Stomach (tissue), 9 donors: Measurements from ENCODE around the gene PDE3B. TPM values are rescaled to one million over a fixed set of nuclear protein-coding genes. Genes with fewer than 3 reads are reported as not detected.
"Not testable (repeated sequence)": the region's sequence is repeated elsewhere in the genome, so short reads cannot be mapped to it uniquely, and the experiment has no call there.

Experiments used
- DNase-seq, 2 donors: peaks; one replicate each; pipeline versions ENCODE4 v3.0.0 to v3.0.0-alpha.2; 2013 to 2019
- H3K27ac ChIP-seq, 5 donors: fragments of 200-600 bp in 4 of 5; sonication (generic) in 4 of 5; one replicate each; pipeline ENCODE4 v1.5.1; 2013 to 2019; ENCODE audit warnings: mild to moderate bottlenecking in 1 of 5, moderate library complexity in 1 of 5
- H3K27me3 ChIP-seq, 3 donors: fragments of 200-600 bp; sonication (generic); one replicate each; pipeline ENCODE4 v1.5.1; 2017 to 2019; ENCODE audit warnings: mixed run types in 1 of 3
- H3K36me3 ChIP-seq, 4 donors: fragments of 200-600 bp; sonication (generic); 1 replicate in 3 of 4; 2 replicates in 1 of 4; pipeline ENCODE4 v1.5.1; 2016 to 2019
- H3K4me1 ChIP-seq, 4 donors: fragments of 200-600 bp; sonication (generic); one replicate each; pipeline ENCODE4 v1.5.1; 2016 to 2019
- H3K4me3 ChIP-seq, 4 donors: fragments of 200-600 bp; sonication (generic) in 3 of 4; one replicate each; pipeline ENCODE4 v1.5.1; 2016 to 2019; ENCODE audit warnings: mild to moderate bottlenecking in 1 of 4
- H3K9me3 ChIP-seq, 4 donors: fragments of 200-600 bp; sonication (generic); one replicate each; pipeline ENCODE4 v1.5.1; 2016 to 2019
- EP300 ChIP-seq: sonication (generic); formaldehyde crosslinking; IDR thresholded peaks from one replicate; pipeline ENCODE4 v1.6.1; 2017; ENCODE audit warnings: antibody characterized with exemption
- POLR2A ChIP-seq, 4 donors: fragments of 450-650 bp; IDR thresholded peaks; one replicate each; pipeline ENCODE4 v1.6.1; 2016; ENCODE audit warnings: antibody characterized with exemption in 4 of 4, control low read depth in 2 of 4, mild to moderate bottlenecking in 1 of 4, moderate library complexity in 1 of 4
- POLR2AphosphoS5 ChIP-seq, 3 donors: sonication (generic); formaldehyde crosslinking; IDR thresholded peaks; one replicate each; pipeline ENCODE4 v1.6.1; 2016; ENCODE audit warnings: antibody characterized with exemption in 3 of 3
- WGBS, 5 donors: extraction: QIAGEN DNeasy Blood & Tissue Kit in 3 of 5; methylation state at CpG; one replicate each; pipeline versions ENCODE4 v1.1.5 to v1.1.7; 2013 to 2018; 5-methylcytosine and 5-hydroxymethylcytosine counted together
- intact Hi-C: fragments of 100-400 bp; cut with DNase I; formaldehyde crosslinking; loops from one replicate; pipeline ENCODE4 v1.15.1; 2023; ENCODE audit warnings: low total_unique reads
- polyA plus RNA-seq, 3 donors: library from polyadenylated mRNA; stranded (reverse); fragments of 200-250 nt; gene quantifications; one replicate each; pipeline ENCODE4 v1.2.3, GENCODE V29; 2013
- total RNA-seq, 5 donors: library from RNA; depleted of rRNA; stranded (reverse); fragments of >200 nt; gene quantifications; one replicate each; pipeline versions ENCODE4 v1.1.0 to v1.2.3, GENCODE V29; 2014 to 2016
- TF ChIP-seq, protein P1 (sequence below), 7 experiments: fragments of 450-650 bp in 4 of 7; fragments of 200-600 bp in 3 of 7; sonication (generic) in 3 of 7; IDR thresholded peaks; one replicate each; pipeline ENCODE4 v1.5.1; 2016 to 2019; ENCODE audit warnings: antibody characterized with exemption in 7 of 7, control low read depth in 2 of 7, mild to moderate bottlenecking in 1 of 7
- donor health status: healthy with polysubstance abuse.
- donor health status: Bipolar disorder and iron deficiency.
- donor health status: healthy.

Gene PDE3B
- total and polyA plus RNA-seq, 8 donors, result 1.2 to 49.2 (median 14.2) TPM

DNA sequence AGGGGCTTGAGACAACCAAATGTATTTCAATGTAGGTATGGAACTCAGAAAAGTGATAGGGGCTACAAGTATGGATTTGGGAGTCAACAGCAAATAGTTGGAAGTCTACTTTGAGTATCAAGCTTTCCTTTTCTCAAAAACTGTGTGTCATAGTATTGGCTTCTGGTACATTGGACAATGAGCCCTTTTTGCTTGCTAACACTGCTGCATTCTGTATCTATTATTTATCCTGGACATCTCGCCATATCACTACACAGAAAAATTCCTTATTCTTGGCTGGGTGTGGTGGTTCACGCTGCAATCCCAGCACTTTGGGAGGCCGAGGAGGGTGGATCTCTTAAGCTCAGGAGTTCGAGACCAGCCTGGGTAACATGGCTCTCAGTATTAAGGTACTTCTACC is 230.0 kb downstream of the PDE3B start:
- 90 to 96% (median 92%) methylated on average over 4 of the region's 4 CpGs for WGBS, 5 donors

DNA sequence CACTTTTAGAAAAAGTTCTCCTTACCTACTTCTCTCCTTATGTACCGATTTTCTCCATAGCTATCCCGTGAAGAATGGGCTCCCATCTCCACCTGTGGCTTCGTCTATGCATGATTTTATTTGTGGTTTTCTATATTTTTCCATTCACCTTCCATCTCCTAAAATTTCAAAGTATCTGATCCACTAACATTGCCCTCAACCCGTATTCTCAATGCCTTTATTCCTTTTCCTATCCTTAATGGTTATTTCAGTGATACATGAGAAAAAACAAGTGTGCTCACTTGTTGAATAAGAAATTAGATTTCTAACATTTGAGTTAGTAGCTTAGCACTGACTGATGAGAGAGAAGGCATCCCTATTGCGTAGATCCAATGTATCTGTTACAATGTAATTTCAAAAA is 231.6 kb downstream of the PDE3B start:
- no peak for DNase-seq
- Histone ChIP-seq H3K27me3 (no peaks in the 10 kb centered on the region), H3K4me3 (no peak overlapping the region), H3K36me3 (peaks cover 0 to 49% (median 42%) of the 10 kb centered on the region in 4 donors), H3K27ac (no peak overlapping the region), H3K4me1 (no peaks in the 10 kb centered on the region), H3K9me3 (no peaks in the 10 kb centered on the region)
- WGBS, 5 donors, result 92 to 99% (median 97%) methylated on average over 5 of the region's 5 CpGs
- intact Hi-C loops, result no loop called here
- no peak for TF ChIP-seq POLR2A (IDR thresholded peaks at IDR 0.05)
- TF ChIP-seq POLR2AphosphoS5 (IDR thresholded peaks at IDR 0.05), result no peak
- TF ChIP-seq, protein P1, sequence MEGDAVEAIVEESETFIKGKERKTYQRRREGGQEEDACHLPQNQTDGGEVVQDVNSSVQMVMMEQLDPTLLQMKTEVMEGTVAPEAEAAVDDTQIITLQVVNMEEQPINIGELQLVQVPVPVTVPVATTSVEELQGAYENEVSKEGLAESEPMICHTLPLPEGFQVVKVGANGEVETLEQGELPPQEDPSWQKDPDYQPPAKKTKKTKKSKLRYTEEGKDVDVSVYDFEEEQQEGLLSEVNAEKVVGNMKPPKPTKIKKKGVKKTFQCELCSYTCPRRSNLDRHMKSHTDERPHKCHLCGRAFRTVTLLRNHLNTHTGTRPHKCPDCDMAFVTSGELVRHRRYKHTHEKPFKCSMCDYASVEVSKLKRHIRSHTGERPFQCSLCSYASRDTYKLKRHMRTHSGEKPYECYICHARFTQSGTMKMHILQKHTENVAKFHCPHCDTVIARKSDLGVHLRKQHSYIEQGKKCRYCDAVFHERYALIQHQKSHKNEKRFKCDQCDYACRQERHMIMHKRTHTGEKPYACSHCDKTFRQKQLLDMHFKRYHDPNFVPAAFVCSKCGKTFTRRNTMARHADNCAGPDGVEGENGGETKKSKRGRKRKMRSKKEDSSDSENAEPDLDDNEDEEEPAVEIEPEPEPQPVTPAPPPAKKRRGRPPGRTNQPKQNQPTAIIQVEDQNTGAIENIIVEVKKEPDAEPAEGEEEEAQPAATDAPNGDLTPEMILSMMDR (IDR thresholded peaks at IDR 0.05), result no peak
- TF ChIP-seq EP300, result no peak

More for the DNA sequence above, 230.0 kb downstream of the PDE3B start:
- intact Hi-C loops, result no loop called here
- Histone ChIP-seq H3K27ac (no peak overlapping the region), H3K9me3 (no peaks in the 10 kb centered on the region), H3K36me3 (peaks cover 0 to 38% (median 33%) of the 10 kb centered on the region in 4 donors), H3K4me3 (no peak overlapping the region), H3K27me3 (no peaks in the 10 kb centered on the region), H3K4me1 (no peaks in the 10 kb centered on the region)
- no peak for DNase-seq
- TF ChIP-seq POLR2A (IDR thresholded peaks at IDR 0.05) (no peak), POLR2AphosphoS5 (IDR thresholded peaks at IDR 0.05) (no peak), EP300 (no peak)
- TF ChIP-seq, protein P1 (IDR thresholded peaks at IDR 0.05), result no peak

DNA sequence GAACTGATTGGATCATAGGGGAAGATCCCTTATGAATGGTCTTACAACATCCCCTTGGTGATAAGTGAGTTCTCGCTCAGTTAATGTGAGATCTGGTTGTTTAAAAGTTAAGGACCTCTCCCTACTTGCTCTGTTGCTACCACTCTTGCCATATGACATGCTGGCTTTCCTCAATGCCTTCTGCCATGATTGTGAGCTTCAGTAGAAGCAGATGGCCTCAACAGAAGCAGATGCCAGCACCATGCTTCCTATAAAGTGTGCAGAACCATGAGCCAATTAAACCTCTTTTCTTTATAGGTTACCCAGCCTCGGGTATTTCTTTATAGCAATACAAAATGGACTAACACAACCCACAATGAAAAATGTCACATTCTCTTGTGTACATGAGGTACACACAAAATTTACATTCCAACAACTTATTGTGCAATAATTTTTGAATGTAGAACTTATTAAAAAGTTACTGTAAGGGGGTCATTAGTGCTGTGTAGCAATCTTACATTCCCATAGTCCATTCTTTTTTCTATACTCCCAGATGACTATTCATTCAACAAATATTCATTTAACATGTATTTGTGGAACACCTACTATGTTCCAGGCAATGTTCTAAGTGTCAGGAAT is 238.1 kb downstream of the PDE3B start:
- 91 to 100% (median 94%) methylated on average over 2 of the region's 2 CpGs for WGBS, 5 donors
- Histone ChIP-seq H3K36me3 (peaks cover 0 to 41% (median 36%) of the 10 kb centered on the region in 4 donors), H3K27me3 (no peaks in the 10 kb centered on the region), H3K9me3 (no peaks in the 10 kb centered on the region), H3K4me3 (no peak overlapping the region), H3K4me1 (peaks cover 6 to 21% (median 10%) of the 10 kb centered on the region in 4 donors), H3K27ac (no peak overlapping the region)
- TF ChIP-seq POLR2A (IDR thresholded peaks at IDR 0.05) (no peak), POLR2AphosphoS5 (IDR thresholded peaks at IDR 0.05) (no peak)
- TF ChIP-seq, protein P1 (IDR thresholded peaks at IDR 0.05), result no peak
- DNase-seq, result no peak
- intact Hi-C loops, result no loop called here

DNA sequence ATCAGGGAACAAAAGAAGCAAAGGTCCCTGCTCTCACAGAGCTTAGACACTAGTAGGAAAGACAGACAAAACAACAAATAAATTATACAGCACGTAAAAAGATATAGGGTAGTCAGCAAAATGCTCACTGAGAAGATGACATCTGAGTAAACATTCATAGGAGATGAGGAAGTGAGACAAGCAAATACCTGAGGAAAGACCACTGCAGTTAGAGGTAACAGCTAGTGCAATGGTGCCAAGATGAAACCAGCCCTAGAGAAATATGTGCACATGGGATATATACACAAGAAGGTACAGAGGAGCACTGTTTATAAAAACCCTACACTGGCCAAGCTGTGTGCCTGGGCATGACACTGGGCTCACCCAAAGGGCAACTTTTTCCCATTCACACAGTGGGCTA is 238.6 kb downstream of the PDE3B start:
- H3K36me3 ChIP-seq, result peaks cover 0 to 37% (median 31%) of the 10 kb centered on the region in 4 donors
- TF ChIP-seq POLR2AphosphoS5 (IDR thresholded peaks at IDR 0.05), result no peak
- TF ChIP-seq EP300, result no peak
- TF ChIP-seq POLR2A (IDR thresholded peaks at IDR 0.05), result no peak
- TF ChIP-seq, protein P1 (IDR thresholded peaks at IDR 0.05), result no peak
- 93 to 100% (median 97%) methylated on average over 1 of the region's 1 CpG for WGBS, 5 donors
- H3K9me3 ChIP-seq, result no peaks in the 10 kb centered on the region
- intact Hi-C loops, result no loop called here
- no peaks in the 10 kb centered on the region for H3K27me3 ChIP-seq
- H3K27ac ChIP-seq, result no peak overlapping the region
- peaks cover 6 to 26% (median 14%) of the 10 kb centered on the region in 4 donors for H3K4me1 ChIP-seq
- DNase-seq, result no peak
- no peak overlapping the region for H3K4me3 ChIP-seq

GRCh38 chr11:14883683-14884082 is 240.1 kb downstream of the PDE3B start:
- H3K4me3 ChIP-seq, intact Hi-C loops, H3K27ac ChIP-seq, H3K9me3 ChIP-seq, H3K27me3 ChIP-seq, DNase-seq: not testable (repeated sequence)
- WGBS, 5 donors, result 100% methylated on average over 1 of the region's 1 CpG; no CpG with 5 or more reads in 2 of the 5 donors
- peaks cover 0 to 22% (median 16%) of the 10 kb centered on the region in 4 donors for H3K36me3 ChIP-seq
- peaks cover 6 to 38% (median 17%) of the 10 kb centered on the region in 4 donors for H3K4me1 ChIP-seq
